Measurements from ENCODE around the gene METTL17. TPM values are rescaled to one million over a fixed set of nuclear protein-coding genes. Genes with fewer than 3 reads are reported as not detected.

METTL17 gene
- total RNA-seq, 4 donors from 2014 or later, result 73.0 to 152 (median 91.6) TPM

DNA sequence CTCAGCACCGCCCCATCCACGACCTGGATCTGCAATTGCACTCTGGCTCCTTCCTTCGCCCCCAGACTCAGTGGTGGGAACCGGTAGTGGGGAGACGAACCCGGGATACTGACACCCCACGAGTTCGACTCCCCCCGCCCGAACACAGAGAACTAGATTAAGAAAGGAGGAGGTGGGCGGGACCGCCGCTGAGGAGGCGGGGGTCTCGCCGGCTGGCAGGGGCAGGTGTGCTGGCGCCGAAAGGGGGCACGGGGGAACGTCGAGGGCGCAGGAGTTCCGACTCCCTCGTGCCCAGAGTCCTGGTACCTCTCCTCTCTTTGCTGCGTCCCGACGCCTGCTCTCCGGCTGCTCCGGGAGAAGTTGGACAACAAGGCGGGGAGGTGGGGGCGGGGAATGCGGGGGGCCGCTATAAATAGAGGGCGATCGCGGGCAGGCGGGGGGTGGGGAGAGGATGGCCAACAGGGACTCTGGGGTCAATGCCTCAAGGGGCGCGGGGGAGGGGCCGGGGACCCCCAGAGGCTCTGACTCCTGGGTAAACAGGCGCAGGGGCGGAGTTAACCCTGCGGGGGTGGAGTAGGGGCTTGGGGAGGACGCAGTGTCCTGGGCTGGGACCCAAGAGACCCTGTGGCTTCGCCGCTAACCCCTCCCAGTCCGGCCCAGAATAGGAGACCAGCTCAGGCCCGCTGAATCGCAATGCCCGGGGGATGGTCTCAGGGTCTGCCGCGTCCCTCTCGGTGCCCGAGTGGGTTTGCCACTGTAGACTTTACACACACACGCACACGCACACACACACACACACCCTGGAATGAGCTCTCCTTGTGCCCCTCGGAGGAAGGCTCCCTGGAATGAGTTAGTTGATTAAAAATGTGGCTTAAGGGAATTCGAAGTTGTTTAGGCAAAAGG lies 35.8 kb downstream of the METTL17 start:
- intact Hi-C loops (cut with DNase I; ENCODE audit: low total_unique reads), result no loop called here
- WGBS, 2 donors, result 7 to 8% methylated on average over 47 to 51 of the region's 58 CpGs
- peak; percentile 68 to 93 for DNase-seq (ENCODE audit: low spot score in 2 of 2)
- H3K4me3 ChIP-seq (ENCODE audit: low read depth, poor library complexity, severe bottlenecking), result peak overlapping the region; percentile 41
- no peak for TF ChIP-seq POLR2A (IDR thresholded peaks at IDR 0.05)
- TF ChIP-seq, protein P1, sequence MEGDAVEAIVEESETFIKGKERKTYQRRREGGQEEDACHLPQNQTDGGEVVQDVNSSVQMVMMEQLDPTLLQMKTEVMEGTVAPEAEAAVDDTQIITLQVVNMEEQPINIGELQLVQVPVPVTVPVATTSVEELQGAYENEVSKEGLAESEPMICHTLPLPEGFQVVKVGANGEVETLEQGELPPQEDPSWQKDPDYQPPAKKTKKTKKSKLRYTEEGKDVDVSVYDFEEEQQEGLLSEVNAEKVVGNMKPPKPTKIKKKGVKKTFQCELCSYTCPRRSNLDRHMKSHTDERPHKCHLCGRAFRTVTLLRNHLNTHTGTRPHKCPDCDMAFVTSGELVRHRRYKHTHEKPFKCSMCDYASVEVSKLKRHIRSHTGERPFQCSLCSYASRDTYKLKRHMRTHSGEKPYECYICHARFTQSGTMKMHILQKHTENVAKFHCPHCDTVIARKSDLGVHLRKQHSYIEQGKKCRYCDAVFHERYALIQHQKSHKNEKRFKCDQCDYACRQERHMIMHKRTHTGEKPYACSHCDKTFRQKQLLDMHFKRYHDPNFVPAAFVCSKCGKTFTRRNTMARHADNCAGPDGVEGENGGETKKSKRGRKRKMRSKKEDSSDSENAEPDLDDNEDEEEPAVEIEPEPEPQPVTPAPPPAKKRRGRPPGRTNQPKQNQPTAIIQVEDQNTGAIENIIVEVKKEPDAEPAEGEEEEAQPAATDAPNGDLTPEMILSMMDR (IDR thresholded peaks at IDR 0.05), result no peak

DNA sequence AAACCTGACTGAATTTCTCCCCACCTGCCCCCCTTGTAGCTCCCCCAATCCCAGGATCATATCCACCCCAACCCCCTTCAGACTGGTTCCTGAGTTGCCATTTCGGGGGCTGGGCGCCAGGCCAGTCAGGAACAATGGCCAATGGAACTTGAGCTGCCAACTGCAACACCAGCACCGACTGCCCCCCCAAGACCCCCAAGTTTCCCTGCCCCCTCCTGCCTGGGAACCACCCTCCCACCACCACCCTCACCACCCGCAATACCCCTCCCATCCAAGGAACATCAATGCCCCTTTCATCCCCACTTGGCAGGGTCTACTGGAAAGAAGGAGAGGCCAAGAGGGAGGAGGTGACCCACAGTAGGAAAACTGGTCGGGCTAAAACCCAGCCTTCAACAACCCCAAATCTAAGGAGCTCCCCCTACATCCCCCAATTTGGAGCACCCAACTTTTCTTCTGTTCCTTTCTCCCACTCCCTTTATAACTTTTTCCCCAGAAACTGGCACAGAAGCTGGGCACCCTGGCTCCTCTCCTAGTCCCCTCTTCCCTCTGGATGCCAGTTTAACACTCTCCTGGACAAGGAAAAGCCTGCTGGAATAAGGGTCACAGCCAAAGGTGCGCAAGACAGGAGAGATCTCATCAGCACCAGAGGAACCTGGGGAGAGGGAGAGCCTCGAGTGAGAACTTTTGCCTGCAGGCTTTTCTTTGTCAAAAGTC lies 36.7 kb downstream of the METTL17 start:
- peak in 1 of 2 donors; percentile 87 for DNase-seq (ENCODE audit: low spot score in 2 of 2)
- intact Hi-C loops (cut with DNase I; ENCODE audit: low total_unique reads), result no loop called here
- TF ChIP-seq, protein P1 (IDR thresholded peaks at IDR 0.05), result no peak
- no peak for TF ChIP-seq POLR2A (IDR thresholded peaks at IDR 0.05)
- H3K4me3 ChIP-seq (ENCODE audit: low read depth, poor library complexity, severe bottlenecking), result no peak overlapping the region
- WGBS, 2 donors, result 55% methylated on average over 7 of the region's 7 CpGs

DNA sequence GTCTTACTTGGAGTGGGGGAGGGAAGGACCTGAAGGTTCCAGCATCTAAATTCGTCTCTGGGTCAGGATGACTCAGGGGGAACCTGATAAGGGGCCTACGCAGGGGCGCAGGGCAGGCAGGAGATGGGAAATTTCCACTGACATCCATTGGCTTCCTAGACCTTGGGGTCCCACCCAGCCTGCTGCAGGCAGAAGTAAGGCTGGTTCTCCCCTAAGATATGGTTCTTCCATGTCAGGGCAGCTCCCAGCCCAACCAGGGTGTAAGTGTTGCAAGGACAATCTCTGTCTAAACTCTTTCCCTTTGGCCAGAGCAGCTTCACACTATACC lies 37.2 kb downstream of the METTL17 start:
- H3K4me3 ChIP-seq (ENCODE audit: low read depth, poor library complexity, severe bottlenecking), result no peak overlapping the region
- peak in 1 of 2 donors; percentile 81 for DNase-seq (ENCODE audit: low spot score in 2 of 2)
- no peak for TF ChIP-seq POLR2A (IDR thresholded peaks at IDR 0.05)
- TF ChIP-seq, protein P1 (IDR thresholded peaks at IDR 0.05), result no peak
- 56 to 65% methylated on average over 3 of the region's 3 CpGs for WGBS, 2 donors
- intact Hi-C loops (cut with DNase I; ENCODE audit: low total_unique reads), result no loop called here

DNA sequence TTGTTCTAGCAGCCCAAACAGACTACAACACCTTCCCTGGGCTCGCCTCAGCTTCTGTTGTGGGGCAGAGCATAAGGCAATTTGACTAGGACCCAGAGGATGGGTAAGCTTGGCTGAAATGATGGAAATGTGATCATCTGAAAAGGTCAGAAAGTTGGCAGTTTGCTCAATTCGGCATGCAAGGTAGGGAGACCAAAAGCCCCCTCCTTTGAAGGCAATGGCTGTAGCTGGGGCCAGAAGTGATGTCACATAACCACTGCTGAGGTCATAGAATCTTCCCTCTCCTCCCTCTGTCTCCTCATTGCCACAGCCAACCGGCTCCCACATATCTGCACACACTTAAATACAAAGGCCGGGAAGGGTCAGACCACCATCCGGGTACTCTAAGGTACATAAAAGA lies 40.1 kb downstream of the METTL17 start, which contains the start of gene TPPP2:
Gene TPPP2 (plus strand): TSS at position 301 of the 400 bp plus-strand sequence. CDS start 365 bp downstream, outside the sequence.
- peak in 1 of 2 donors; percentile 59 for DNase-seq (ENCODE audit: low spot score in 2 of 2)
- intact Hi-C loops (cut with DNase I; ENCODE audit: low total_unique reads), result no loop called here
- no peak within 1 kb of the TSS for H3K4me3 ChIP-seq (ENCODE audit: low read depth, poor library complexity, severe bottlenecking)
- TF ChIP-seq, protein P1 (IDR thresholded peaks at IDR 0.05), result no peak
- no peak for TF ChIP-seq POLR2A (IDR thresholded peaks at IDR 0.05)
- WGBS, 2 donors, result 92 to 93% methylated on average over 5 of the region's 5 CpGs

DNA sequence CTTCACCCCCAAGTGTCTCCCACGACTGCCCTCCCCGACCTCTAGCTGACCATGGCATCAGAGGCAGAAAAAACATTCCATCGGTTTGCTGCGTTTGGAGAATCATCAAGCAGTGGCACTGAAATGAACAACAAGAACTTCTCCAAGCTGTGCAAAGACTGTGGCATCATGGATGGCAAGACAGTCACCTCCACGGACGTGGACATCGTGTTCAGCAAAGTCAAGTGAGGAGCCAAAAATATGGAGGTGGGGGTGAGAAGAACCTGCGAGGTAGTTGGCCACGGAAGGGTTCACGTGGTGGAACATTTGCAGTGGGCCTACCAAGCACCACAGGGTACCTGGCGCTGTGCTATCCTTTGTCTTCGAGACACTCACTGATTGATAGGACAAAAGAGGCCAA lies 40.8 kb downstream of the METTL17 start:
- no peak overlapping the region for H3K4me3 ChIP-seq (ENCODE audit: low read depth, poor library complexity, severe bottlenecking)
- WGBS, 2 donors, result 87 to 90% methylated on average over 12 of the region's 12 CpGs
- intact Hi-C loops (cut with DNase I; ENCODE audit: low total_unique reads), result no loop called here
- DNase-seq (ENCODE audit: low spot score in 2 of 2), result peak in 1 of 2 donors; percentile 39
- TF ChIP-seq POLR2A (IDR thresholded peaks at IDR 0.05), result no peak
- TF ChIP-seq, protein P1 (IDR thresholded peaks at IDR 0.05), result no peak
